Glomerular endothelial cell (primary cell): ENCODE results near the gene CDADC1. TPM values are rescaled to one million over a fixed set of nuclear protein-coding genes. Genes with fewer than 3 reads are reported as not detected.
"Not testable (repeated sequence)": the region's sequence is repeated elsewhere in the genome, so short reads cannot be mapped to it uniquely, and the experiment has no call there.

Experiments
- DNase-seq: peaks from one replicate; pipeline ENCODE4 v3.0.0-alpha.2; 2011; ENCODE audit warnings: low read depth, low spot score; ENCODE audit errors: extremely low read depth
- total RNA-seq: library from RNA; depleted of rRNA; stranded (reverse); fragments of >200 nt; gene quantifications from 2 replicates; pipeline ENCODE4 v1.2.3, GENCODE V29; 2015

CDADC1 gene
- total RNA-seq, 1 donor from 2014 or later: 5.7 TPM

DNA sequence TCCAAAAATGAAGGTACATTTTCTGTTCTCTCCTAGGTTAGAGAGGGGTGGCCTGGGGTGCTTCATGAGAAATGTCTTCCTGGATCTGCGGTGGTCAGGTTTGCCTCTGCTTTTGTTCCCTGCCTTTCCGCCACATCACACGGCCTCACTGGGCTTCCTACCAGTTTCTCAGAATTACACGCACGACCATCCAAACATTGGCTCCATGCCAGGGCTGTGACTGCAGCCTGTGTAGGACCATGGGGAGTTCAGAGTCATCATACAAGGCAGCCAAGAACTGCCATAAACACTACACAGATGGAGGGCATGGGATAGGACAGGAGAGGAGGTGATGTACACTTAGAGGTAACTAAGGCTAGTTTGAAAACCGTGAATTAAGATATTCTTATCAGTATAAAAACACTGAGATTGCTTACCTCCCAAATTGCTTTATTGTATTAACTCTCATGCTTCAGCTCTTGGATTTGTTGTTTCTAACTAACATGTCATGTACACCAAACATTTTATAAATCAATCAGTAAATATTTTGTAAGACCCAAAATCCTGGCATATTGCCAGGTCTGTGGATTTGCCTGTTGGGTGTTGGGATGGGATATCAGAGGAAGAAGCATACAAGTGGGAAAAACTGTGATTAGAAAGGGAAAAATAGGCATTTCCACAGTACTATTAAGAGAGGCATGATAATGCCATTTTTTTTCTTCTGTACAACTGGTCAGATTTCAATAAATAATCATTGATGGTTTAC, 45.2 kb downstream of the CDADC1 start:
- peak; percentile 64 for DNase-seq

DNA sequence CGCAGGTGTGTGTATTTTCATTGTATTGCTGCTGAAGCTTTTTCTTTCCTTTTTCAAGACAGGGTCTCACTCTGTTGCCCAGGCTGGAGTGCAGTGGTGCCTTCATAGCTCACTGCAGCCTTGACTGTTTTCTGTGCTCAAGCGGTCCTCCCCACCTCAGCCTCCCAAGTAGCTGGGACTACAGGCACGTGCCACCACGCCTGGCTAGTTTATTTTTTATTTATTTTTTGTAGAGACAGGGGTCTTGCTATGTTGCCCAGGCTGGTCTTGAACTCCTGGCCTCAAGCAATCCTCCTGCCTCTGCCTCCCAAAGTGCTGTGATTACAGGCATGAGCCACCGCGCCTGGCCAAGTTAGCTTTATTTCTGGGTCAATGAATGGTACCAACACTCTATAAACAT, 47.0 kb downstream of the CDADC1 start:
- DNase-seq: not testable (repeated sequence)

DNA sequence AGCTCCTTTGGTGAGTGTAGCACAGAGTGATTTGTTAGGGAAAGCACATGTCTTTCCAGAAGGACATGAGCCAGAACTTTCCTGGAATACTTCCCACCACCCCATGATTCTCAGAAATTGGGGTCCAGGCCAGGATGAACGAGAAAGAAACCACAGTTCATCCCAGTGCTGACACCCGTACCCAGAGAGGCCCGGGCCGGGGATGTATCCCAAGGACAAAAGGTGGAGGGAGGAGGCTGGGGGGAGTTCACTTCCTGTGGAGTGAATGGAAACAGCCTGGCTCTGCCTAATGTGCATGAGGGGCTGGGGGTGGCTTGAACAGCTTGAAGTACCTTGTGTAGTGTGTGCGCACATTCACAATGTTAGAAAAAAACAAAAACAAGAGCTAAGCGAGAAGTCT, 47.5 kb downstream of the CDADC1 start:
- DNase-seq: no peak

DNA sequence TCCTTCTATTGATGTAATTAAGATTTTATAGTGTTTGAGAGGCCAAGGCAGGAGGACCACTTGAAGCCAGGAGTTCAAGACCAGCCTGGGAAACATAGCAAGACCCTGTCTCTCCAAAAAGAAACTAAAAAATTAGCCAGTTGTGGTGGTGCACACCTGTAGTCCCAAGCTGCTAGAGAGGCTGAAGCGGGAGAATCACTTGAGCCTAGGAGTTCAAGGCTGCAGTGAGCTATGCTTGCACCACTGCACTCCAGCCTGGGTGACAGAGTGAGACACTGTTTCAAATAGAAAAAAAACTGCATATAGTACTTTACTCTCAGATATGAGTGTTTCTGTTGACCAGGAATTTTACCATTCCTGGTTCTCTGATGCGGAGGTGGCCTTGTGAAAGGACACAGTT, 48.9 kb downstream of the CDADC1 start:
- no peak for DNase-seq

DNA sequence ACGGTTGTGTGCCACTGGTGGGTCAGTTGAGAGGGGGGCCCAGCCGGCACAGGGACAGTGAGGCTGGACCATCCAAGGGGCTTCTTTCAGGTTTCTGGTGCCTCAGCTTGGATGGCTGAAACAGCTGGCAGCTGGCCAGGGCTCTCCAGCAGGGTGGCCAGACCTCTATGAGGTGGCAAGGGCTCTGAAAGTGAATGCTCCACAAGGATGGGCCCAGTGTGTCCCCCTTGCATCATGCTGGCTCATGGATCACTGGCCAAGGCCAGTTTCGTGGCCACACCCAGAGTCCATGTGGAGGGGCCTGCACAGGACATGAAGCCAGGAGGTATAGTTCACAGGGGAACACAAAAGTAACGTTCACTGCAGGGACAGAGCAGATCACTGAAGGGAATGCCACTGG, 49.6 kb downstream of the CDADC1 start:
- DNase-seq: no peak

DNA sequence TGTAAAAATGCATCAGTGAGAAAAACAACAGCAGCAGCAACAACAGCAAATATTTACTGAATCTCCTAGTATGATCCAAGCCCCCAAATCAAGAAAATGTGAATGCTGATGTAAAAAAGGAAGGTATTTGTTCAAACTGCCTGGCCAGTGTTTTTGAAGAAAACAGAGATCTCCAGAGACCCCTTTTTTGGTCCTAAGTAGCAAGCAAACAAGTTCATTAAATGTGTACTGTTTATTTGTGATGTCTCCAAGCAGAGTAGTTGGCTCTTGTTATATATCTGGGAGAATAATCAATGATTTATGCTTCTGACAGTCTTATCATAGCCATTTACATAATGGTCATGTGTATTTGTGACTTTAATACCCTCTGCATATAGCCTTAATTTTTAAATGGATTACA, 50.7 kb downstream of the CDADC1 start:
- DNase-seq: no peak

DNA sequence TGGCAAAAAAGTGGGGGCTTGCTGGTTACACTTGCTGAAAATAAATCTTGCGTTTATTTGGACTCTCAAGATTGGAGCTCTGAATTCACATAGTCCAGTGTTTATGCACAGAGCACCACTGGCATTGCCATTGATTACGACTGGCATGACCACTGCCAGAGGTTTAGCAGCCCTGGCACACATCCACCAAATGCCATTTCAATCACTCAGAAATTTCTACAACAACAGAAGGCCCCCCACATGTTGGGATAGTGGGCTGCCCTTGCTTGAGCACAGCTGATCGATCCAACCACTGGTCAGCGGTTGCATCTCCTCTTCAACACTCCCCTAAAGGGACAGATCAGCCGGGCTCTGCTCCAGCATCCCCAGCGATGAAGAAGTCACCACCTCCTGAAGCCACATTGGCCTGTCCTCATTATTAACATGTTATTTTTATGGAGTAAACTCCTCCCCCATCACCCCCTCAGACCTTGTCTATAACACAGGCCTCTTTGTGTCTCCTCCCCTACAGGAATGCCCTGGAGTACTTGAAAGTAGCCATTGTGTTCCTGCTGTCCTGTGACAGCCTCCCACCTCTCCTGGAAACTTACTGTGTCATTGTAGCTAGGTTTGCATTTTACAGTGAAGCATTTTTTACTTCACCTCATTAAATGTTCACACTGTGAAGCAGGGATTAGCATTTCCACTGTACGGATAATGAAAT, 51.3 kb downstream of the CDADC1 start:
- DNase-seq: no peak

DNA sequence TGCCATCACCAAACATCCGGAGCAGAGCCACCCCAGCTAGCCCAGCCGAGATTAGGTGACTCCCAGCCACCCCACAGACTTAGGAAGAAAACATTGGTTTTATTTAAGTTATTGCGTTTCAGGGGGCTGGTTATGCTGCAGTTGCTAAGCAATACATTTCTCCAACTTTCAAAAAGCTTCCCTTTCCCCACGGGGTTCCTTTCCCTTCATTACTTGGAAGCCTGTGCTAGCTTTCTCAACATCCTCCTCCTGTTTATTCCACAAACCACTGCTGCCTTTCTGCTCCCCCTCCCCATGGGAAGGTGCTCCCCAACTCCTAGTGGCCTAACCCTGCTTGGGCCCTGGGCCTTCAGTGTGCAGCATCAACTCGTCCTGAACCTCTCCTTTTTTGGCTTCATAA, 52.6 kb downstream of the CDADC1 start:
- DNase-seq: no peak

DNA sequence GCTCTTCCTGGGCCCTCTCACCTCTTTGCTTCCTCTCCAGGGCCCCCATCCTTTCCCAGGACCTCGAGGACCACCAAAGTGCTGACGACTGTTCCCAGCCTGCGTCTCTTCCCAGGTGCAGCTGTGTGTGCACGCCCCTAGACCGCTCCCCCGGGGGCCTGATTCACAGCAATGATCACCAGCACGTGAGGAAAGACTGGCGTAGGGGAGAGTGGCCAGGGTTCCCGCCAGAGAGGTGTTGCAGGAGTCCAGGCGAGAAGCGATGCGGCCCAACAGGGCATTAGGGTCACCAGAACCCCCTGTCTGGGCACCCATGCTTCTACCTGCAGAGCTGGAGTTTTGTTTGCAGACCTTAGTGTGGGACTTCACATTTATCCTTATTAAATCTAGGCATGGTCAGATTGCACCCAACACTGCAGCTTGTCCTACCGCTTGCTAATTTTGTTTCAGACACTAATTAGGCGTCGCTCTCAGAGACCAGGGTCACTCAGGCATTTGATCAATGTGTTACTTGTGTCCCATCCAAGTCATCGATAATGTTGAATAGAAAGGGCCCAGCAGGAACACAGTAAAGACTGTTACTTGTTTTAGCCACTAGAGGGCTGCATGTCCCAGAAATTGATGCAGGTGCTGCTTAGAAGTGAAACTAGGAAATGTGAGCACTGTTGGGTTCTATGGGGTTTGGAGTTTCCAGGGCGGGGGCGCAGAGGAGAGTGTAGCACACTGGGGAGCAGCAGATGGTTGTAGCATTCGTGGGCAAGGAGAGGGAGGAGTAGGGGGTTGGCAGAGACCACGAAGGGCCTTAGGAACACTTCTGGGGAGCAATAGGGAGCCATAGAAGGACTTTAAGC, 53.2 kb downstream of the CDADC1 start:
- DNase-seq: no peak

DNA sequence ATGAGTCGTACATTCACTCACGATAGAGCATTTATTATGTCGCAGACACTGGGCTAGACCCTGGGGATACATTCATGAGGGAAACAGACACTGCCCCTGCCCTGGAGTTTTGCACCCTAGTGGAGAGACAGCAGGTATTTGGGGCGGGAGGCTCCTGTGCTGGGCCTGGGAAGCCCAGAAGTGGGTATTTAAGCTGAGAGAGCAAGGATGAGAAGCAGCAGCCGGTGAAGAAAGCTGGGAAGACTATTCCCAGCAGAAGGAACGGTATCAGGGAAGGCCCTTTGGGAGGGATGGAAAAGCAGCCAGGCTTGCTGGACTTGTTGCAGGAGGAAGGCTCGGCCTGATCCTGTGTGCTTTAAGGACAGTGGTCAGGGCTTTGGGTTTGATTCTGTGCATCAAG, 54.5 kb downstream of the CDADC1 start:
- no peak for DNase-seq

DNA sequence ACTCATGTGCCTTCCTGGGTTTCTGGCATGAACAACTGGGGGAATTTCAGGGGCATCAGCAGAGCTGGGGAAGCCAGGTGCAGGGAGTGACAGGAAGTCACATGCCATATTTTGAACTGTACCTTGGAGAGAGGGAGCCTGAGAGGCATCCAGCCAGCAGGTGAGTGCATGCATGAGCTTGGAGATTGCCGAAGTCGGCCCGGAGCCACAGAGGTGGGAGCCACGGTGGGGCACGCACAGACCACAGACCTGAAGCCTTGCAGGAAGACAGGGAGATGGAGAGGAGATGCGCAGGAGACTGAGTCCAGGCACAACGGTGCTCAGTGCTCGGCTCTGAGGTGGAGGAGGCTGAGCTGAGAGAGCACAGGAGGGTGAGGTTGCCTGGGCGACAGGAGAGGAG, 55.1 kb downstream of the CDADC1 start:
- DNase-seq: no peak

DNA sequence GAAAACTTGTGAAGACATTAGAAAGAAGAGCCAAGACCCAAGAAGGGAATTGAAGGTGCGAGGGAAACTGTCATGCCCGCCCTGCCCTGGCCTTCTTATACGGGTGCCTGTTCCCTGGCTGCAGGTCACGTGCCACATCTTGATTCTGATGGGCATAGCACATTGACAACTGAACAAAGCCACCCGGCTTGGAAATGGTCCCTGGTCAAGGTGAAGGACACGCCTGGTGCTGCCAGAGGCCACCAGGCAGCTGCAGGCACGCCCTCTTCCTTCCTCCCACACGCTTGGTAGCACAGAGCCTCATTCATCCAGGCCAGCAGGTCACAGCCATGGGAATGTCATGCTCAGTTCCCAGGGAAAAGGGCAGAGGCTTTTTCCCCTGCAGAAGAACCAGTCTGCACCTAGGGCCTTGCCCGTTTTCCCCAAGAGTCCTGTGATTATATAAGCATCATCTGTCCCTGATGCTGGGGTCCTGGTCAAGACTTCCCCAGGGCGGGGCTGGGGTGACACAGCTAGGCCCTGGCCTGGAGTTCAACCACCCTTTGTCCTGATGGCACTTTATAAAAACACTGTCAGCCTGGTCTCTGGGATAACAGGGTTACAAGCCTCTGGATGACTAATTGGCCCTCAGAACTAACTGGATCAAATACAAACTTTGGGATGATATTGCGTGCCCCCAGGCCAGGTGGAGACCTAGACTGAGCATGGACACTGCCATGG, 56.0 kb downstream of the CDADC1 start:
- no peak for DNase-seq

DNA sequence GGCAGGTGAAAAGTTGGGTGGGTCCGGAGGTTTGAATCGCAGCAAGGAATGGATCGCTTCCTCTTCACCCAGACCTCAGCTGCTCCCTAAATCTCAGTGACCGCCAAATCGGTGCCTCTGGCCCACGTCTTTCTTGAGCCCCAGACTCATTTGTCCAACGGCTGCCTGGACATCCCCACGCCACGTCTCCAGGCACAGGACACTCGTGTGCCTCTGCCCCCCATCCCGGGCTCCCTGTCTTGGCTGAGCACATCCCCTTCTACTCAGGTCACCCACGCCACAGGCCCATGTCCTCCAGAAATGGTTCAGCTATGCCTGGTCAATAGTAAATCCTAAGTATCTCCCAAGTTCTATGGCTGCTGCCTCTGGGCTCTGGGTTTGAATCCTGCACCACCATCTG, 56.6 kb downstream of the CDADC1 start:
- DNase-seq: no peak

DNA sequence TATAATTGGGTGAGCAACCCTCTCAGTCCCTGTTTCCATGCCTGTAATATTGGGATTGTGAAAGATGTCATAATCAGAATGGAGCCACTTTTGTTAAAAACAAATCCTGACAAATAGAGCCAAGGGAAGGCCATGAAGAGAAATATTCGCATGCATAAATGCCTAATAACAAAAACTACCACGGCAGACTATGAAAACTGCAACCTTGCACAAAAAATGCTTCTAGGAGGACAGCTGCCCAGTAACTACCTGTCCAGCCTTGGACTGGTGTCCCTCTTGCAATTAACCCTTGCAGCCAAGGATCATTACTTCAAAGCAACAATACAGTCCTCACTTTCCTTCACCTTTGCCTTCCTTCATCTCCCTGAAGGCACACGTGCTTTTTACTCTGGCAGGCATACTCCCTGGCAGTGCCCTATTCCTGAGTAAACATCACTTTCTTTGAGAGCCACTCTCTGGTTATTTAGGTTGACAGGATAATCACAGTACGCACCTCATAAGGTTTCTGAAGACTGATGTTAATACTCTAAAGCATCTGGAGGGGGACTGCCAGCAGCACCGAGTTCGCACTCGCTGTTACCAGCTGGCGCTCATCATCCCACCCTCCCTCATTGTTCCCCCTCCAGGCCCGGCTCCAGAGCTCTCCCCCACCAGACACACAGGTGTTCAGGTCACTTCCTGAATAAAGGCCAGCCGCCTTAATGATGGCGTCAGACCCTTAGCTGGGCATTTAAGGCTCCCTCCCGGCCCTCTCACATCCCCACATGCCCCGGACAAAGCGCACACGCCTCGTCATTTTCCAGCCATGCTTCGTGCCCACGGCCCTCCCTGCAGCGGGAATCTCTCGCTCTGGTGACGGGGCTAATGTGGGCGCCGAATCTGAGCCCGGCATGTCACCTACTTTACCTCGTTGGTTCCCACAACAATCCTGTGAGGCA, 57.3 kb downstream of the CDADC1 start:
- no peak for DNase-seq

DNA sequence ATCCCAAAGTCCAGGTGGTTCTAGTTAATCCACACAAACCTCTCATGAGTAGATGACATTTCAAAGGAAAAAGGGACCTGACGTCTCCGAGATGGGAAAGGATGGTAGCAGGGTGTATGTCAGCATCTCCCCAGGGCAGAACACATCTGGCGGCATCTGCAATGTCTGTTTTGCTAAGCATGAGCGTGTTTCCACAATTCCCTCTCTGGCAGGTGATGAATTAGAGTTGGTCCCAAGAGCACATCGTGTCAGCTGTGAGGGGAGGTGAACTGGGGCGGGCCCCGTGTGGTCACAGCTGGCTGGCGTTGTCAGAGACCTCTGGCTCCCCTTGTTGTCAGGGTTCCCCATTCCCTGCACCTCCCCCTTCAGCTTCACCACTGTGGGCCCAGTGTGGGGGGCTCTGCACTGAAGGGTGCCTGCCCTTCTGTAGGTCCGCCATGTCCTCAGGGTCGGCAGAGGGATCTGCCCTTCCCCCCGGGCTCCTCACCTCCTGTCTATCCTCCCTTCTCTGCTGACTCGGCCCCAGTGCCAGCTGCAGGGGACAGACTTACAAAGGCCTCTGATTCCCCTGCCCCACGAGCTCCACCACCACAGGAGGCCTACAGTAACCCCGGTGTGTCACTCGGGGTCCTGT, 58.2 kb downstream of the CDADC1 start:
- no peak for DNase-seq

DNA sequence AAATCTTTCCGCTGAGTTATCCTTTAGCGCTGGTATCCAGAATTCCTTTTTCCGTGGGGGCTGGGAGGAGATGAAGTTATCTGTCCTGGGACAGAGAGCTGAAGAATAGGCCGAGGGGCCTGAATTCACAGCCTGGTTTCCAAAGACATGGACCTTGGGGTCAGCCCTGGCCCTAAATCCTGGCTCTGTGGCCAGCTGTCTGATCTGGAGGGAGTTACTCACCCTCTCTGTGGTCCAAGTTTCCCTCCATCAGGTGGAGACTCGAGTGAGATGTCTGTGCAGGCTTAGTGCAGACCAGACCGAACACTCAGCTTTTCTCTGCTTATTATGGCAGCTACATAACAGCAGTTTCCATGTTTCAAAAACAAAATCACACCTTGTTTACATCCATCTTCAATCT, 59.6 kb downstream of the CDADC1 start:
- no peak for DNase-seq

DNA sequence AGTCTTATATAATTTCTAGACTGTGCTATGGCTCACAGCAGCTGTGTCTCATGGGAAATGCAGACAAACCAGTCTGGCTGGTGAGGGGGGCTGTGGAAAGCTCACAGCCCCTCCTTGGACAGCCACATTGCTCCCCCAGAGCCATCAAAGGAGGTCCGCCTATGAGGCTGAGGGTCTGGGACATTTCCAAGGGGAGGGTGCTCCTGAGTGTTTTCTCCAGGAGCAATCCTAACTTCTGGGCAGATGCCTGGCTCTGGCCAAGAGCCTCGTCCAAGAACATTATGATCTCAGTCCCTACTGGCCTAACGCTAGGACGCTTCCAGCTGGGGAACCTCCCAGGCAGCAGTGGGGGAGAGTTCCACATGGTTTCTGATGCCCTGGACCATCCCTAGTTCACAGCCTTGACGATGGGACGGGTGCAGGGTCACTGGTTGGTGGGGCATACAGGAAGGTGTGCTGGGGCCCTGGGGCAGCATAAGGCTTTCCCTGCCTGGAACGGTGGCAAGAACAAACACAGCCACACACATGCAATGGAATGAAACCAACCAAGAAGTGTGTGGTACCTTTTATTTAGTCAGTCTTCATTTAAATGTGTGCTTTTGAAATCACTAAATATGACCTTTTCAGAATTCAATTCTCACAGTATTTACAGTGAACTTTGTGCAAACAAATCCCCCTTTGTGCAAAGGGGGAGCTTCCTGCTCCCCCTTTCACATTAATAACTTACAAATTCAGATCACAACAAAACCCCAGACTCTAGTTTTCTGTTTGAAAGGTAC, 60.6 kb downstream of the CDADC1 start:
- DNase-seq: no peak

DNA sequence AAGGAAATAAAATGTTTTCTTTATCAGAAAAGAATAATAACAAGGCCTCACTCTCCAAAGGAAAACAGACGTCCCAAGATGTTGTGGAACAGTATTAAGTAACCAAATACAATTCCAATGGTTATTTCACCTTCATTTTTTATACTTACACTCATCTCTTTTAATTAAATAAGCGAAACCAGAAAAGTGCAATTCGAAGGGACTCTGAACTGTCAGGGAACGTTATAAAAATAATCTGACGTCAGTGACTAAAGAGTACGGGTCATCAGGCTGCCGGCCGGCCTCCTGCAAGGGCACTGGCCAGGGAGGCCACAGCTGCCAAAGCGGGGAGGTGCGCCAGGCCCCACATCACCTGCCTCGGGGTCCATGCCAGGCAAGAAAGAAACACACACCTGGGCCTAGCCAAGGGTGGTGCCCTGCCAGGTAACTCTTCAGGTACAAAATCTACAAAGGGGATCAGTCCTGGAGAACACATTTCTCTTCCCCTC, 61.2 kb downstream of the CDADC1 start:
- no peak for DNase-seq
